Superior temporal gyrus (tissue), 1 donor: ENCODE results near the gene CHID1.

Source experiments
- DNase-seq: peaks from one replicate; pipeline ENCODE4 v3.0.0-alpha.2; 2016; ENCODE audit errors: extremely low spot score

CHID1 gene

DNA sequence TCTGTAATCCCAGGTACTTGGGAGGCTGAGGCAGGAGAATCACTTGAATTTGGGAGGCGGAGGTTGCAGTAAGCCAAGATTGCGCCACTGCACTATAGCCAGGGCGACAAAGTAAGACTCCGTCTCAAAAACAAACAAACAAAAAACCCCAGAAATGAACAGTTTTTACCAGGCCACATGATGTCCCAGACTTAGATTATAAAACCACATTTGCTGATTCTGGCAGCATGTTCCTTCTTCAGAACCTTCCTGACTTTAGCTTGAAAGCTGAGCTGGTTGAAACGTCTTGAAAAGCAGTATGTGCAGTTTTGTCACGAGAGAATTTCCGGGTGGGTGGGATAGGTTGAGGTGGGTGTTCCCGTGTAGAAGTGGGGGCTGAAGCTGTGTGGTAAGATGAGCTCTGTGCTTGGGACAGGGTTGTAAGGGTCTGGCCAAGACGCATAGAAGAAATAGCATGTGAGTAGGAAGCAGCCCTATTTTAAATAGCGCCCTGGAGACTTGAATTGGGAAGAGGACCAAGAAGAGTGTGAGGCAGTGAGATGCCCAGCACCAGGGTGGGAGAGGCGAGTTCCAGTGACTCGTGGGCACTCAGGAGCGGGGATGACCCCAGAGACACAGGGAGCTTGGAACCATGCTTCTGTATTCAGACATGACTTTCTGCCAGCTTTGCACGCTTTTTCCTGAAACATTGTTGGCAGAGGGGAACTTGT is 22.7 kb upstream of the CHID1 start:
- DNase-seq, result peak; percentile 12

DNA sequence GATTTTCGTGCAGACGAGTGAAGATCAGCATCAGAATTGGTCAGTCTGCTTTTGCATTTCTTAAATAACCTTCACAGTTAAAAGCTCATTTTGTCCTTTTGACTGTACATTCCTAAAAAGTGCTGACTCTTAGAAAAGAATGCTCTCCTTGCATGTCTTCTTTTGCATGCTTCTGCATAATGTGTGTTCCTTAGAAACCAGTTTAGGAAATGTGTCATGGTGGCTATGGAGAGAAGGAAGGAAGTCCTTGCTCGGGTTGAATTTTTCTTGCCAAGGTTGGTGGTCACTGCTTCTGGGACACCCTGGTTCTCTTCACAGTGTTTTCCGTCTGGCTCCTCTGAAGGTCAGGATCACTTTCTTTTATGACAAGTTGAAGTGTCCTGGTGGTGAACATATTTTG is 21.8 kb upstream of the CHID1 start:
- DNase-seq, result peak; percentile 12

DNA sequence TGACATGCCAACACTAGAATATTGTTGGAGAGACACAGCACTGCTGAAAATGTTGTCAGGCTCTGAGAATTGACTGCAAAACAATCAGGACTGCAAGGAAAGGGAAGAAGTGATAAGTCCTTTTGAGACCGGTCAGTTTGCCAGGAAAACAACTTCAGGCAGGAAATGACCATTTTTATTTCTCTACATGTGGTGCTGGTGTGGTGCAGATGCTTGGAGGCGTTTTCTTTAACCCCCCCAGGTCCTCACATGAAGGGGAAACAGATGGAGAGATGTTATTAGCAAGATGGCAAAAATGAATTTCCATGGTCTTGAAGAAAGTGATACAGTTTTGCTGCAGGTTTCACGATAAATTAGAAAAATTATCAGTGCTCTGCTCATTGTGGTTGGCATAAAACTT is 20.8 kb upstream of the CHID1 start:
- DNase-seq, result peak; percentile 10

DNA sequence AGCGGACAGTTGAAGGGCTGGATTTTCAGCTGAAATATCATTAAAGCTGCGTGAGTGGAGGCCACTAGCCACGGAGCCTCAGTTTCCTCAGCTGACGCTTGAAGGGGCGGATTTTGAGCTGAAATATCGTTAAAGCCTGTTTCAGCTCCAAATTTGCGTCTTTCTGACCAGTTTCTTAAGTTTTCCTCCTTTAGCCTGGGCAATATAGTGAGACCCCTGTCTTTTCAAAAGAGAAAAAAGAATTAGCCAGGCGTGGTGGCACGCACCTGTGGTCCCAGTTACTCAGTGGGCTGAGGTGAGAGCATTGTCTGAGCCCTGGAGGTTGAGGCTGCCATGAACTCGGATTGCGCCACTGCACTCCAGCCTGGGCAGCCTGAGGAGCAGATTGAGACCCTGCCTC is 18.8 kb upstream of the CHID1 start:
- no peak for DNase-seq

DNA sequence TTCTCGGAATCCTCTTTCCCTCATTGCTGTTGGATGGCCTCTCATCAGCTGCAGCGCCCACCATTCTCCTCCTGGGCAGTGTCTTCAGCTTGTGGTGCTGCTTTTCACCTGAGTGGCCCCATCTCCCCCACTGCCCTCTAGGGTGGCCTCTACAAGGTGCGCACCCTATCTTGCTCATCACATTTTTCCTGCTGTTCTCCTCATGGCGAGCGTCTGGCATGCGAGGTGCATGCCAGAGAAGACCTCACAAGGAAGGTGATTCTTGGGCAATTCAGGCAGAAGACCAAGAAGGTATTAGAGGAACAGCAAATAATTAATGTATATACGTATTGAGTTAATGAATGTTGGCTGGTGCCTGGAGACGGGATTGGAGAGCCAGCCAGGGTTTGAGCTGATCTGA is 18.2 kb upstream of the CHID1 start:
- DNase-seq, result no peak

DNA sequence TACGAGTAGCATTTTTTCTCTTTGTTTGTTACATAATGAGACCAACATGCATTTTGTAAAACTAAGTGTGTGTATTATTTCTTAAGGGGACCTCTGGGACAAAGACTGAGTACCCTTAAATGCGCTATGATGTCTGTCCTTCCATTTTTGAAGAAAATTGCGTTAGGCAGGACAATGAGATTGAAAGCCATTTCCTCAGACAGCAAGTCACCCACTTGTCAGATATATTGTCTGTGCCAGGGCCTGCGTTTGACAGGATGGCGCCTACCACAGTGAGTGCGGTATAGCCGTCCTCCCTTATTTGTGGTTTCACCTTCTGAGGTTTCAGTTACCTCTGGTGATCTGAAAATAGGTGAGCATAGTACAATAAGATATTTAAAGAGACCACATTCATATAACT is 17.3 kb upstream of the CHID1 start:
- no peak for DNase-seq

DNA sequence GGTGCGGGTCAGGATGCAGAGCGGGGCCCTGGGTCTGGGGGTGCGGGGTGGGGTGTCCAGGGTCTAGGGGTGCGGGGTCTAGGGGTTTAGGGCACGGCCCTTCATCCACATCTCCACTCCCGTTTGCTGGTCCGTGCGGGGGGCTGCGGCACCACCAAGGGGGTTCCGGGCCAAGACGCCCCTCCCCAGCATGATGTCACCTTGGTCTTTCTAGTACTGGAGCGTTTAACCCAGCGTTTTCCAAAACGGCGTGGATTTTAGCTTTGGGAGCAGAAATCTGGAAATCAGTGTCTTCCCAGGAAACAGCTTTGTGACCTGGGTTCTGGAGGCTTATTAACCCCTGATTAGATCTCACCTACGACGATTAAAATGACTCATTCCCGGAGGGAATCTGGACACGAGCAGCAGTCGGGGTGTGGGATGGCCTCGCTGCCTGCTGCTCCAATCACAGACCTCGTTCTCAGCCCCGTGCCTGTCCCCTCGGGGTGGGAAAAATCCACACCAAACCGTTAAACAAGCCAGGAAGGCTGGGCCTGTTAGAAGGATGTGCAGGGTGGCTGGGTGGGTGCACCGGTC is 15.8 kb upstream of the CHID1 start:
- DNase-seq, result peak; percentile 38

DNA sequence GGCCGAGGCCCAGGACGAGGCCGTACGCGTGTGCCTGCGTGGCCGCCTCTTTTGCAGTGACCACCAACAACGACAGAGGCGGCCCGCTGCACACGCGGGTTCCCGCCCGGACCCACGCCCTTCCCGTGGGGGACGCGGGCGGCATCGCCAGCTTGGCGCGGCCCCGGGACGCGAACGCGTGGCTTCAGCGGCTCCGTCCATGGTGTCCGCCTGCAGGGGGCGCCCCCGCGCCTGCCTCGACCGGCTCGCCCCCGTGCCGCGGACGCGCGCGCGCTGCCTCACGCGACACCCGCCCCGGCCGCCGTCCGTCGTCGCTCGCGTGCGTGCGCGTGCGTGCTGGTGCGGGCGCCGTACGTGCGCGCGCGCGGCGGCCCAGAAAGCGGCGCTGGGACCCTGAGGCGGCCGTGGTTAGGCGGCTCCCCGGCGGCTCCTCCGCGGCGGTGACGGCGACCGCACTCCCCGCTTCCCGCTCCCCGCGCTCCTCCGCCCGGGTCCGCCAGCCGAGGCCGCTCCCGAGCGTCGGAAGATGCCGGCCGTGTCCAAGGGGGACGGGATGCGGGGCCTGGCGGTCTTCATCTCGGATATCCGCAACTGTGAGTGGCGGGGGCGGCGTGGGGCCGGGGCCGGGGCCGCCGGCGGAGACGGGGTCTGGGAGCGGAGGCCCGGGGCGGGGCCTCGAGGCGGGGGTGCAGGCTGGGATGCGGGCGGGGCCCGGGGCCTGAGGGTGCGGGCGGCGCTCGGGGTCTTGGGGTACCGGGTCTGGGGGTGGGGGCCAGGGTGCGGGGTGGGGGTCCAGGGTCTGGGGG is 15.1 kb upstream of the CHID1 start, which contains the start of gene AP2A2:
Gene AP2A2 (plus strand): TSS at position 375 of the 806 bp plus-strand sequence. CDS start 152 bp downstream, at position 527.
- DNase-seq, result peak; percentile 74

DNA sequence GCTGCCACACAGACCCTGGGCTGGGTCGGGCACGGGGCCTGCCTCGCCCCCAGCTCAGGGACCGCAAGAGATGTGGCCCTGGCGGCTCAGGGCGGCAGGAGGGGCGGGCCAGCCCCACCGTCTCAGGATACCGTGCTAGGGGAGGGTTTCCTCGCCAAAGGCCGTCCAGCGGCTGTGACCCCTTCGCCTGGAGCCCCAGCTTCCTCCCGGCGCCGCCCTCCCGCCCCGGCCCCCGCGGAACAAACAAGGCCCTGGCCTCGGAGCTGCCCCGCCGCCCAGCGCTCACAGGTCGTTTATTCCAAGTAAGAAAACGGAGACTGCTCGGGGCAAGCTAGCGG is 14.5 kb upstream of the CHID1 start:
- no peak for DNase-seq

DNA sequence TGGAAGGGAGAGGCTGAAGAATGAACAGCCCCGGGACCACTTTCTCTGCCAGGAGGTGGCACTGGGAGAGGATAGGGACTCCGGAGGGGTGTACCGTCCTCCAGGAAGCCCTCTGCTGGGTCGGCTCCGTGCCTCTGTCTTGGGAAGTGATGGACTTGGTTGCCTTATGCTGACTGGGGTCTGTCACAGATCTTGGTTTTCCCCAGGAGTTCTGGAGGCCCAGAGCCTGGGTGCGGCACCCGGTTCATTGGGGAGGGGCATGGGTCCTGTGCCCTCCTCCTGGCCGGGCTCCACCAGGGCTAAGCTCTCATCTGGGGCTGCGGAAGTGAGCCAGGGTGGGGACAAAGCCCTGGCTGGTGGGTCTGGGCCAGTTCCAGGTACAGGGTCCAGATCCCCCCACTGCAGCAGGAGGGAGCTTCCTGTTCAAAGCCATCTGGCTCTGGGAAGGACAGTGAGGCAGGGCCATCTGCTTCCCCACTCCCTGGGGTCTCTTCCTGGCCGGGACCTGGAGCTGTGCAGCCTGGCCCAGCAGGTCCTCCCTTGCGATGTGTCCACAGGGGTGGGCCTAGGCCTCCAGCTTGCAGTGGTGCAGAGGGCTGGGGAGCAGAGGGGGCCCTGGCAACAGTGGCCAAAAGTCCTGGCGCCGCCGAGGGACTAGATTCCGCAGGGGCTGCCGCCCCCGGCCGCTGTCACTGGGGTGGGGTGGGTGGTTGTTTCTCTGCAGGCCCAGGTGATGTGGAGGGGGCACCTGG is 14.0 kb upstream of the CHID1 start:
- DNase-seq, result no peak

DNA sequence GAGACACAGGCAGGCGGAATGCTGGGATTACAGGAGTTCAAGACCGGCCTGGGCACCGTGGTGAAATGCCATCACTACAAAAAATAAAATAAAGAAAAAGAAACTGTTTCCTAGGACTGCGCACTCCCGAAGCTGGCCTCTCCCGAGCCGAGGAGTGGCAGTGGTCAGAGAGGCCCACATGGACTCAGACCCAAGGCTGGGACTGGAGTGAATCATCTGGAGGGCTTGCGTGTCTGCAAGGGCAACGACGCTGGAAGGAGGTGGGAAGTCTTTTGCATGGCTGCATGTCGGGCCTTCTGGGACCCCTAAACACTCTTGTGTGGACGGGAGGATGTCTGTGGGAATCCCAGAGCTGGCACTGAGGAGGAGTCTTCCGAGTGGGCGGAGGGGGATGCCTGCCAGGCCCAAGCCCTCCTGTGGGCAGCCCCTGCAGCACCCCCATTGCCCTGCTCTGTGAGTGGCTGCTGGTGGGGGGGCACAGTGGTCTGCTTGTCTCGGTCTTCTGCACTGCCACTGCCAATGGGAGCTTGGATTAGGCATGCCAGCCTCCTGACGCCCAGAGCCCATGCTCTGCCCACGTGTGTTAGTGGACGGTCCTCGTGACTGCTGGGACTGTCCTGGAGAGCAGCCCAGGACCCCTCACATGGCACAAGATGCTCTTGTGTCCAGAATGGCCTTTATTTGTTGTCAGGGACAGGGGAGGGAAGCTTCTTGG is 13.2 kb upstream of the CHID1 start:
- DNase-seq, result peak; percentile 10

DNA sequence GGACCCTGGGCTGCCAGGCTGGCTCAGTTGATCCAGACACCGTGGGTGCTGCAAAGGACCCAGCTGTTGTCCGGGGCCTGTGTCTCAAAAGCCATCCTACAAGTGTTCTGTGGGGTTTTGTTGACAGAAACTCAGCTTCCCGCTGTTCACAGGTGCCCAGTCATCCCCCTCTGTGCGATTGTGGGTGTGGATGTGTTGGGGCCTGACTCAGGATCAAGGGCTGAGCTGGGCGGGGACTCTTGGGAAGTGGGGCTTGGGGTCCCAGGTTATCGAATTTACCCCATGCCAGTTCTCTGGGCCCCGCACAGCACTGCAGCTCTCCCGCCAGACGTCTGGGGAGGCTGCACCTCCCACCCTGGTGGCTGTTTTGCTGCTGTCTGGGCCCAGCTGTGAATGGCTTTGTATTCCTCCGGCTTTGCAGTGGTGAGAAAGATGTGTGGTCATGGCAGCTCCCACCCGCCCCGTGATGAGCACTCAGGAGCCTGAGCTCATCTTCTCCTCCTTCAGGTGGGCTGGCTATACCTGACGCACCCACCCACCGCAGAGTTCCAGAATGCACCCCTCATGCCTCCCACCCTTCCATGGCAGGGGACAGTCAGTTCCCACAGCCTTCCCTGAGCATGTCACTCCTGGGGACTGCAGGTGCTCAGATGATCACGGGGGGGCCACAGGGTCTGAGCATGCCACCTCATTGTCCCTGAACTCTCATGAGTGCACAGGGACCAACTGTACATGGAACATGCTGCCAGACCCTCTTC is 11.5 kb upstream of the CHID1 start:
- no peak for DNase-seq

DNA sequence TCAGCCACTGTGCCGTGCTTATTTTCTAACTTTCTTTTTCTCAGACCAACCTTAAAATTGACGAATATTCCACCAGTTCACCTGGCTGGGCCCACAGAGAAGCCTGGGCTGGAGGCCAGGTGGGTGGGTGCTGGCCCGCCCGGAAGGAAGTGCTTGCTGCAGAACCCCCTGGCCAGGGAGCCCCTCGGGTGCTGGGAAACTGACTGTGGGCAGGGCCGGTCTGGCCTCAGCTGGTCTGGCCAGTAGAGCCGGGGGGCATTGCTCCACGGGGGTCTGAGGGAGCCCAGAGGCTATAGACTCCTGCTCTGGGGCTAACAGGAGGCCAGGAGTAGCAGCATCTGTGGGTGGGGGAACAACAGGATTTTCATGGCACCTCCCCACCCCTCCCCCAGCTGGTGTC is 6.8 kb upstream of the CHID1 start:
- no peak for DNase-seq

DNA sequence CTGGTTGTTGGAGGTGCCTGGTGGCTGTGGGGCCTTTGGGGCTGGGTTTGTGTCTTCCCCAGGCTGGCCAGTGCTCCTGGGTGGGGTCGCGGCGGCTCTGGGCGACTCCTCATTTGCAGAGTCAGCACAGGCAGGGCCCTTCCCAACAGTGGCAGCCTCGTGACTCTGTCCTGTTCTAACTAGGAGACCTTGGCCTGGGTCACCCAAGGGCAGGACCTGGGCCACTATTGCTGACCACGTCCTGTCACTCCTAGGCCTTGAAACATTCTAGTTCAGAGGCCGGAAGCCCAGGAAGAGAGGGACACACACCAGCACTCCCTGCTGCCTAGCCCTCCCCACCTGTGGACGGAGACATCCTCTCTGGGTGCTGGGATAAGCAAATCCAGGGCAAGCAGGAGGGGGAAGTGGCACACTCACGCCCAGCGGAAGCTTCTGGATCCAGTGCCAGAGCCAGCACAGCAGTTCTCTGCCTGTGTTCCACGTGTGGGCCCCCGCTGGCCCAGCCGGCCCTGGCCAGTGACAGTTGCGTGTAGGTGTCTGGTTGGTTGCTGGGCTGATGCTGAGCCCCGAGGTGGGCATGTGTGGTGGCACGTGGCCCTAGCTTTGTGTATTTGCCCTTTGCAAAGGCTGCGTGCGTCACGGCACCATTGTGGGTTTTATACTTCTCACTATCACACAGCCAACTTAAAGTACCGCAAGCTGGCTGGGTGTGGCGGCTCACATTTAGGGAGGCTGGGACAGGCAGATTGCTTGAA is 4.3 kb upstream of the CHID1 start:
- no peak for DNase-seq

DNA sequence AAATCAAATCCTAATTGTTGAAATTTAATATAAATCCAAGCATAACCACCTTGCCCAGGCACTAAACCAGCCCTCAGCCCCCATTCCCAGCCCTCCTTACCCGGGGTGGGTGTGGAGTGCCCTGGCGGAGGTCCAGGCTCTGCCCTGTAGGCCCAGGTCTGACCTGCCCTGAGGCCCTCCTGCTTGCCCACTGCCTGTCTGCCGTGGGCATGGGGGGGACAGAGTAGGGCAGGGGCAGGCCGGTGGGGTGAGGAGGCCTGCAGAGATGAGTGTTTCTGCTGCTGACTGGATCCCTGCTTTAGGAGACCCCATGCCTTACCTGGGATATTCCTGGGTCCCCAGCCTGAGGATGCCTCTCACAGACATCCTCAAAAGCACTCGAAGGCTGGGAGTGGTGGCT is 3.6 kb upstream of the CHID1 start:
- DNase-seq, result no peak

DNA sequence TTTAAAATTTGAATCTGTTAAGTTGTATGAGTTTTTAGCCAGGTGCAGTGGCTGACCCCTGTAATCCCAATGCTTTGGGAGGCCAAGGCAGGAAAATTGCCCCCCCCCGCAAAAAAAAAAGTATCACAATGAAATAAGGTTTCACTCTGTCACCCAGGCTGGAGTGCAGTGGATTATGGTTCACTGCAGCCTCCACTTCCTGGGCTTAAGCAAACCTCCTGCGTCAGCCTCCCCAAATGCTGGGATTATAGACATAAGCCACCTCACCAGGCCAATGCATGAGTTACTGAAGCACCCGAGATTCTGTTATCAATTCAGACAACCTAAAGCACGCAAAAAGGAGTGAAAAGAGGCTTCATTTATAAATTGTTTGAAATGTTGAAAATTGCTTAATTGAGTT is 2.4 kb upstream of the CHID1 start:
- DNase-seq, result no peak

DNA sequence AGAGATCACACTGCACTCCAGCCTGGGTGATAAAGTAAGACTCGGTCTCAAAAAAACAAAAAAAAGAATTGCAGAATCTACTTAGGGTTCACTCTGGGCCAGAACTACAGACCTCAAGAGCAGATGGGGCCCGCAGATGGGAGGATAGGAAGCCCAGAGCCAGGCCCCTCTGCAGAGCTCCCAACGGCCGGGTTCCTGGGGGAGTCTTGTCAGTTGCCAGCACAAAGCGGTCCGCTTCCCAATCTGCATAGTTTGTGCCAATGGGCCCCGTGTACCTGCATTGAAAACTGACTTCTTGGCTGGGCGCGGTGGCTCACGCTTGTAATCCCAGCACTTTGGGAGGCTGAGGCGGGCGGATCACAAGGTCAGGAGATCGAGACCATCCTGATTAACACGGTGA is 1.7 kb upstream of the CHID1 start:
- DNase-seq, result no peak

DNA sequence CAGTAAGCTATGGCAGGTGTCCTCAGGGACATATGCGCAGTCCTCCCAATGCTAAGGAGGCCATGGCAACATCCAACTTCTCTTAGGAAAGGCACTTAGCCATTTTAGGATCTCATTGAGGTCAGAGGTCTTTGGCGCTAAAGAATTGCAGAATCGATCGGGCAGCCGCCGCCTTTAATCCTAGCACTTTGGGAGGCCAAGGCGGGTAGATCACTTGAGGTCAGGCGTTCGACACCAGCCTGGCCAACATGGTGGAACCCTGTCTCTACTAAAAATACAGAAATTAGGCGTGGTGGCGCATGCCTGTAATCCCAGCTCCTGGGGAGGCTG is 1.2 kb upstream of the CHID1 start:
- DNase-seq, result no peak

DNA sequence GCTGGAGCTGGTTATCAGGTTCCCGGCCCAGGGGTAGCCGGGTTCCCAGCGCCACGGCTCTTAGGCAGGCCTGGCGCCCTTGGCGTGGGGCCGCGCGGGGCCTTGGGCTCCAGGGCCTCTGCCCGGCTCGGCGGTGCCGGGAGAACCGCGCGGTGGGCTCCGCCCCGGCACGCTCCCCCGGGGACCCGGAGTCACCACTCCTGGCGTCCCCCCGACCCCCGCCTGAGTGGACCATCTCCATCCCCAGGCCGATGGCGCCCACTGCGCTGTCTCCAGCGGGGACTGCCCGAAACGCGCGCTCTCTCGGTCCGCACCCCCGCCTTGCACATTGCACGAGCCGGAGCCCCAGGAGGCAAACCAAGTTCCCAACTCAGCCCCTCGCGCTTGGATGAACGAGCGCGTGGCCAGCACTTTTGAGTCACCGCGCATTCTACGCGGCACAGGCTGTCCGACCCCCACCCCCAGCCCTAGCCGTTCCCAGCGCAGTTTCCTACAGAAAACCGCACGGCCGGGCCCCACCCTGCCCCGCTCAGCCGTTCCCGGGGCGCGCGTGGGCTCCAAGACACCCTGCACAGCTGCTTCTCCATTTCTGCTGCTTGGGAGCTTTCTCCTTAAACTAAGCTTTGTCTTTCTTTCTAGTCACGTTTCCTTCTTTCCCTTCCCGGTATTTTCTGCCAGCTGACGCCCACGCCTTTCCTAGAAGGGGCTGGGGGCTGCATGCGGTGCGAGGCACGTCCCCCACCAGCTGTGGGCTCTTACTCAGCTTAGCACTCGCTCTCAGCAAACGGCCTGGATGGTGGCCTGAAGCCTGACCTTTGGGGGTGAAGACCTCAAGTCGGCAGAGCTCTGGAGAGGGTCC is 650 bp upstream of the CHID1 start:
- no peak for DNase-seq
